HG03135 (cell line): Measurements from ENCODE around the gene GALNTL6.

ENCODE experiments used
- ATAC-seq: cut with Tn5 transposase; IDR thresholded peaks from one replicate; pipeline ENCODE4 v1.9.1; 2021; ENCODE audit warnings: mild to moderate bottlenecking, moderate library complexity; ENCODE audit not compliant: unreplicated experiment

Gene GALNTL6

DNA sequence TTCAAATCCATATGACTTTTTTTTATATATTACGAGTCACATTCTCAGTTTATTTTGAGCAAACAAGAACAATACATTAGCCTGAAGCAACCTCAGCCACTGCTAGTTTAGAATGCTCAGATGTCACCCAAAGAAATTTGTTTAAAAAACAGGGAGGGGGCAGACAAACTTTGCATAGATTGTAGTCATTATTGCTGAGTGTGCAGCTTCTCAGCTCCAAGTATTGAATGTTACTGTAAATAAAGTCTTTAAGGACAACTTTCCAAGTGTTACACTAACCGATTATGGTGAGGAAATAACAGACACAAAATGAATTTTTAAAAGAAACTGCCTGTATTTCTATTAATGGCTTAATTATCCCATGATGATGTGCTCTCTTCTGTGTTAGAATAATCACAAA lies 835.9 kb downstream of the GALNTL6 start:
- ATAC-seq: no peak

DNA sequence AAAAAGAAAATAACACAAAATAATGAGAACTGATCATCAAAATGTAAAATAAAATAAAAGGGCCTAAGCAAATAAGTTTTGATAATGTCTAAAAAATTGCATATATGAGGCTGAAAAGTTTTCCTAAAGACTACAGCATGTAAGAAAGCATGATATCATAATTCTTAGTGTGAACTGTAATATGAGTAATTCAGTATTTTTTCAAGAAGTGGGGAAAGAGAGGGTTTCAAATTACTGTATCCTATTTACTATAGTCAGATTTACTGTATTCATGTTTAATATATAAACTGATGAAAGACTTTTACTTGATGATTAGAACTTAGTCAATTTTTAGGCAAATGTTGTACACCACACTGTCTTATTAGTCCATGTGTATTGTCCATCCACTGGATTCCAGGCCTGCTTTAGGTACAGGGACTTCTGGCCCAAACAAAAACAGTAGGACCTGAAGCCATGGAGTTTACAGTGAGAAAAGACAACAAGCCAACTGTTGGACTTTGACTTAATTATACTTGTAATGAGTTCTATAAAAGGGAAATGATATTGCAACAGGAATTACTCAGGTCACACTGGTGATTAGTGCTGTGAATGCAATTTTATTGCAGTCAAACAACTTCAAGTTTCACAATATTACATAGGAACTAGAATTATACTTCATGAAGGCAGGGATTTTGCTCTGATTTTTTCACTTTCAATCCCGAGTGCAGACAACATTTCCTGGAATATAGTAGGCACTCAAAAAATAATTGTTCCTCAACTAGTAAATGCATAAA lies 837.7 kb downstream of the GALNTL6 start:
- ATAC-seq: no peak

DNA sequence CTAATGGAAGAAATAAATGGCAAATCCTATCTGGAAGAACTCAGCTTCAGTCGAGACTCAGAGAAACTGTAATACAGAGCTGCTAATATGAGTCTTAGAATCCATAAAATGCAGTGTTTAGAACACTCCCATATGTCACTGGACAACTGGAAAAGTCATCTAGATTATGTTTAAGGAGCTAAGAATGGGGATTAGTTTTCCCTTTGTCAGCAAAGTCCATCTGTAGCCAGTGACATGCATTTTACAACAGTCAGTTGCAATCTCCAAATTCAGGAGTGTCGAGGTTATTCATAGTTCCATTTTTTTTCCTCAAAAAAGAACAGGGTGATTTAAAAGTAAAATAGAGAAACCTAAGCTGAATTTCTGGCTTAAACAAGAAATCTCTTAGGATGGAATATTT lies 838.8 kb downstream of the GALNTL6 start:
- no peak for ATAC-seq

DNA sequence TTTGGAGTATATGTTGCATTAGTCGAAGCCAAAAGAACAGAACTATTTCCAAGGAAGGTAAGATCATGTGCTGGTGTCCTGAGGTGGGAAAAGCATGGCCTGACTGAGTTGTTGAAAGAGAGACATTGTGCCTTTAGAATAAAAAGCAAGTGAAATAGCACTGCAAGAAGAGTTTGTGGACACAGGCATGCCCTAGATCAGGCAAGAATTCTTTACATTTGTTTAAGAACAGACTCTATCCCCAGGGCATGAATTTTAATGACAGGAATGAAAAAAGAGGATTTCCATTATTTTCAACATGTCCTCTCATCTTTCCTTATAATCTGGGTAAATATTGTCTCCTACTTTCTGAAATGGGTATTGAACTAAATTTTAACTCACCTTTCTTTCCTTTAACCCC lies 839.2 kb downstream of the GALNTL6 start:
- no peak for ATAC-seq

DNA sequence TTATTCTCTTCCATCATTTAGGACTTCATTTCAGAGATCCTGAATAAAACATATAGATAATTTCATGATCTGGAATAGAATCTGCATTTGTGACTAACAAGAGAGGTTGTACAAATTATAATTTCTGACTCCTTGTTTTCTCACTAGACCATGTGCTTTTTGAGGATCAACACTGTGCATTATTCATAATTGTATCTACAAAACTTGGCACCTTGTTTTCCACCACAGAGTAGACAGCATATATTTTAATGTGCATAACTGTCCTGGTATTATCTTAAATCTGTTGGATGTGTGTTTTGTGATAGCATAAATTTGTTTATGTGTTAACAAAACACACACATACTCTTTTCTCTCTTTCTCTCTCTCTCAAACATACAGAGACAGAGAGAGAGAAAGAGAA lies 840.5 kb downstream of the GALNTL6 start:
- no peak for ATAC-seq

DNA sequence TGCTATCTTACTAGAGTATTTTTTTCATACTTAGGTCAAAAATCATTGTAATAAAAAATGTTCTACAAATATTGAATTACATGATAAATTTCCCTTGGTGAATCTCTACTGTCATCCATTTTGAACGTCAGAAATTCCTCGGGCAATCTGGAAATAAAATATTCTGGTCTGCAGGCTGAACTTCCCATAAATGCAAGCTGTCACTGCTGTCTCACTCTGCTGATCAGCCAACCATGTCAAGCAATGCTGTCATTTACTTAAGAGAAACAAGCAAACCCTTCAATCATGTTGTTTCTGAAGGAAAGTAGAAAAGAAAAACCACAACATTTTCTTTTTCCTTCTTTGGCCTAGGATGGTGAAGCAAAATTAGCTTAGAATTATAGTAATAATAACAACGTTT lies 841.3 kb downstream of the GALNTL6 start:
- ATAC-seq: no peak

DNA sequence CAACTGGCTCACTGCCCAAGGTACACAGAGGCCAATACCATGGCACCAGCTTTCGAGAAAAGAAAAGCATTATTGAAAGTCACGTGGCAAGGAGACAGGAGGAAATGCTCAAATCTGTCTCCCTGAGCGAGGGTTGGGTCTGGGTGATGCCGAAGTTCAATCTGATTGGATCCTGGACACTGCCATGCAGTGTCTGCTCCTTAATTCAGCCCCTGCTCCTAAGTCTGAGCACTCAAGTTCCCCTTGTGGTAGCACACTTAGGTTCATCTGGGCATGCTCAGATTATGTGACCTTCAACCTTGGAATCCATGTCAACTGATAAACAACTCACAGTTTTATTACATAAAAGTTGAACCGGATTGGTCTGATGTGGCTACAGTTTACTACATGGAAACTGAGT lies 842.9 kb downstream of the GALNTL6 start:
- ATAC-seq: no peak

DNA sequence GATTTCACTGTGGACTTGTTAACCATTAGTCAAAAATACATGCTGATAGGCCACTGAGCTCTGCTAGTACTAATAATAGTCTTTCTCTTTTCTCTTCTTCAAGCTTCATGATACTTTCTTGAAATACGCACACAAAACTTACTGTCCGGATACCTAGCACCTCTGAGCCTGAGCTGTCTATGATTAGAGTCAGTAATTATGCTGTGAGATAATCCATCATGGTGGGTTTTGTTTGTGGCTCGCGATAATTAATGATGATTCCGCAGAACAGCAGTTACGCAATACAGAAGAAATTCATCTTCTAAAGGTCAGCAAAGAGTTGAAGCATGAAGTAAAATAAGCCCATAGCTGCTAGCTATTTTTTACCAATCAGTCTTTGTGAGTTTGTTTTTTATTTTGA lies 843.9 kb downstream of the GALNTL6 start:
- ATAC-seq: no peak

DNA sequence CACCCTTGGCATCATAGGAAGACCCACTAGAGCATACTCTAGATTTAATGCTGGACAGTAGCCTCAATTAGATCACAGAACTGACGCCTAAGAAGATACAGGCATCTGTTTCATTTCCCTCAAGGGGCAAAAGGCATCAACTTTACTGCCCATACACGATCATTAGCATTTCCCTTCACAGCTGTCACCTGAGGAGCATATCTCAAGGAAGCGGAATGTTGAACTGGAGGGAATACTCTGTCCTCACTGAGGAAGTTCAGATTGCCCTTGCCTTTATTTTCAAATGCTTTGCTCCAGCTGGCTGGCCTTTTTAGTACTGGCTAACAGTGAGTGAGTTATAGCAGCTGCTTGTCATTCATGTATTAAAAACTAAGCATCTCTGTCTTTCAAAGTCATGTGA lies 847.0 kb downstream of the GALNTL6 start:
- ATAC-seq: no peak

DNA sequence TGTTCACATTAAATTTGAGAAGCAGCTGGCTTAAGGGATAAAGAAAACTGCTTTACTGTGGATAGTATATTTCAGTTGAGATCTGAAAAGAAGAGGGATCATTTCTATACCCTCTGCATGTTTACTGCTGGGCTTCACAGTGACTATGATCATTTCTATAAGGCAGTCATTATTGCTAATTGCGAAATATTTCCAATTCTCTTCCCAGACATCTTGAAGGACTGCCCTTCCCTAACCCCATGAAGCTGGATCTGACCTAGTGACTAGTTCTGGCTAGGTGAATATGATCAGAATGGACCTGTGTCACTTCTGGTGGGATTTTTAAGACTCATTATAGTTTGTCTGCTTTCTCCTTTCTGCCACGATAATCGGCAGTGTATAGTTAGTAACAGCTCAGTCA lies 848.9 kb downstream of the GALNTL6 start:
- no peak for ATAC-seq

DNA sequence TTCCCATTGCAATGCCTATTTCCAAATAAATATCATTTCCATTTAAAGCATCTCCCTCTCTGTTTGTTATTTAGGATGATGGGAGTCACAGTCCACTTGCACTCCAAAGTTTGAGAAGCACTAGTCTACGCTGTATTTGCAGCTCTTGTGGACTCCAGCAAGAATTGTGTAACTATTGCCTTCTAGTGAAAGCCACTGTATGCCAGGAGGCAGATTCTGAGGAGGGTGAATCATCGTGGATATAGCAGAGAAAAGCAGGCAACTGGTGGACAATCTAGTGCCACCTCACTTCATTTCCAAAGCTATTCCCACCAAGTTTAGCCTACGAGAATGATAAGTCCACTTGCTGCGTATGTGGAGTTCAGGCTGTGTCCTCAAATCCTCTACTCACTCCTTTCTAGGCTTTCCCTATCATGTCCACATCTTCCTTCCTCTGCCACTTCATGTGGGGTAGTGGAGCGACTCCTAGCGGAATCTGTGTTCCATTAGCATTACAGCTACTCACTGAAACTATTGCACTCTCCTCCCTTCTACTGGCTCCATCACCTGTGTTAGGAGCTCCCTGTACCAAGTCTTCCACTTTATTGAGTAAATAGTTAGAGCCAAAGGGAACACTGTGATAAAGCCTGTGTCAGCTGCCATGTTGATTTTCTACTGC lies 853.6 kb downstream of the GALNTL6 start:
- ATAC-seq: no peak

DNA sequence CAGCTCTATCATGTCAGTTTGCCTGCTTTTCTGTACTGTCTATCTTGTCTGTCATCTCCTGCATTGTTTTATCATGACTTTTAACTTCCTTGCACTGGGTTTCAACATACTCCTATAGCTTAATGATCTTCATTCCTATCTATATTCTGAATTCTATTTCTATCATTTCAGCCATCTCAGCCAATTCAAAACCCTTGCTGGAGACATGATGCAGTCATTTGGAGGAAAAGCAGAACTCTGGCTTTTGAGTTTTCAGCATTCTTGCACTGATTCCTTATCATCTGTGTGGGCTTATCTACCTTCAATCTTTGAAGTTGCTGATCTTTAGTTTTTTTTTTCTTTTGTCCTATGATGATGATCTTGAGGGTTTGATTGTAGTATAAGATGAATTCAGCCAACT lies 861.6 kb downstream of the GALNTL6 start:
- no peak for ATAC-seq

DNA sequence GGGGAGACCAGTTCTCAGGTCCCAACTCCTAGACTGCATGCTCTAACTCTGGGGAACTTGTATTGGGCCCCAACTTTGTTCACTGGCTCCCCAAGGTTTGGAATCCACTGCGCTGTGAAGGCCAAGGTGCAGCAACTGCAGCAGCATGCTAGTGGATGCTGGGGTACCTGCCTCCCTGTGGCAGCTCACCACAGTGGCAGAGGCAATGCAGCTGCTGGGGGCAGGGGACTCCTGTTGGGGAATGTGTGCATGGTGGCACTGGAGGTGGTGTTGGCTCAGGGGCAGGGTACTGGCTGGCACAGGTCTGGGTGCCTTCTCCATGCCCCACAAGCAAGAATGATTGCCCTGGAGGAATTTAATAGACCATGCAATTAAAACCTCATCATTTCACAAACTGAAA lies 862.0 kb downstream of the GALNTL6 start:
- ATAC-seq: no peak

DNA sequence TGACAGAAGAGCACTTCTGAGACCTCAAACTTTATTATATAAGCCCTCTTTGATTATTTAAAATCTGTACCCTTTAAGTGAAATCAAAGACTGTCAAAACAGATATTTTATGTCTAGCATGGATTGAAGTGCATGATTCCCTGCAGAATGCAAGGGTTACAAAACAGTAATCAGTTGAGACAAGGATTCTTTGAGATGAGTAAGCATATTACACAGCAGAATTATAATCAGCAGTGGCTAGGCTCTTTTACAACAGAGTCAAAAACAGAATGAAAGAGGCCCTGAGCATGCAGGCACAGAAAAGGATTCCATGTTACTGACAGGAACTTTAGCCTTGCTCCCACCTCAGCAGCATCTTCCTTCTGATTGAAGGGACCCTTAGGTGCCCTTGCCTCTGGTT lies 867.5 kb downstream of the GALNTL6 start:
- no peak for ATAC-seq

DNA sequence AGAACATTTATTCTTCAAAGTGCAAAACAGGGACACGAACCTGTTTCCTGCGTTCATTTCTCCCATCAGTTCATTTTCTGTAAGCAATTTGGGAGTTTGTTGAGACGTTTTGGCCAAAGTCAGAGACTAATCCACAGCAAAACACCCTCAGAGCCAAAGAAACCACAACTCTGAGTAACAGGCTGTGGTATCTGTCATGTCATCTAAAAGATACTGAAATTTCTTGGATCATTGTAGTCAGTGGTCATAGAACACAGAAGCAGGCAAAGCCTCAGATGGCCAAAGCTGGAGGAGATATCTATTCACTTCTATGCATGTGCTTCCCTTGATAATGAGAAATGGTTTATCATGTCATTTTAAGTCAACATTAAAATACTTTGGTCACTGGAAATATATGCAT lies 869.8 kb downstream of the GALNTL6 start:
- ATAC-seq: no peak

DNA sequence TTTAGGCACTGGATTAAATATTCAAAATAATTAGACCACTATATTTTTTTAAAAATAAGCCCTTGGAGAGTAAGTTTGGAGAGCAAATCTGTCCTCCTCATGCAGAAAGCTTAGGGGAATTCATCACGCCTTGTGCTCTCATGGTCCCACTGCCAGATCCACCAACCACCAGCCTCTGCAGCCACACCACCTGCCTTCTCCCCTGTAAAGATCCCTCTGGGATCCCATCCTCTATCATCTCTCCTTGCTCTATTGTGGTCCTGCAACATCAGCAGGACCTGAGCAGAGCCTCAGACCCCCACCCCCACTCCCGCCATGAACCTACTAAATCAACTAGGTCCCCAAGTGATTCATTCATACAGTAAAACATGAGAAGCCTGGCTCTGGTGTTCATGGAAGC lies 872.8 kb downstream of the GALNTL6 start:
- ATAC-seq: no peak

DNA sequence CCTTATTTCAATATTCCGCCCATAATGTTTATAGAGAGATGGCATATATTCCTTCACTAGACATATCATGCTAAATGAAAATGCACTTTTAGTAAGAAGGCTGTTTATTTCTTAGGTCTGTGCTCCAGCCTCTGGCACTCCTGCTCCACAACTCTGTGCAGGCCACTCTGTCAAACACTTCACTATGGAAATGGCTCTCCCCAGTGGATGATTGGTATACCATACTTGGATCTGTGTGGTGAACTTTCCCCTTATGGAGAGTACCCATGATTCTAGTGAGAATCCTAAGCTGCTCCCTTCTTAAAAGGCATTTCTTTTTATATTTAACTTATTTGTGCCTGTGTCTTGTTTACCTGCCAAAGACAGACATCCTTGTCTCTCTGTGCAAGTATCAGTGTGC lies 875.3 kb downstream of the GALNTL6 start:
- ATAC-seq: no peak

DNA sequence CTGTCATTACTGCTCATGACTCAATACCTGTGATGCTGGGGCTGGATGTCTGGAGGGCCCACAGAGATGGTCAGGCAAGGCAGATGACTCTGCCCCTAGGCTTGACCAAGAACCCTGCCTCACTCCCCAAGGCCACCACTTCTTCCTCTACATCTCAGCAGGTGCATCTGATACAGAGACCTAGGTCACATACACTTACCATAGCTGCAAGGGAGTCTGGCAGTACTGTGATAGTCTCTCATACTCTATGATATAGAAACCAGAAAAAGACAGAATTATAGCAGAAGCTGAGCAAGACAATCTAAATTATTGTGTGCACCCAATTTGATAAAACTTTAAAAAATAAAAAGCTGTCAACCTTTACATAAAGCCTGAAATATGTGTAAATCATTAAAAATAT lies 878.3 kb downstream of the GALNTL6 start:
- no peak for ATAC-seq

DNA sequence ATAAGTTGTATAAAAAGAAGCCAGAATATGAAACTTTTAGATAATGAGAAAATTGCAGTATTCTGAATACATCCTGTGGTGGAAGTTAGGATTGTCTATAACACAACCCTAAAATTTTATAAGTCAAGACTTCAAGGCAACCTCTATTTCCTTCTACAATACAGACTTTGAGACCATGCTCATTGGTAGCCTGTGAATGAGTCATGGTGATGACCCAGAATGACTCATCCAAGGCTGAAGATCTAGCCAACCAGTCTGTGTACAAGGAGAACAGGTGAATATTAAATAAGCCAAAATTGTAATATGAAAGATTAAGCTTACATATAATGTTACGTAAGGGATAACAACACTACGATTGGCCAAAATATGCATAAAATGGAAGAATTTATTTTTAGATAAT lies 879.5 kb downstream of the GALNTL6 start:
- ATAC-seq: no peak

DNA sequence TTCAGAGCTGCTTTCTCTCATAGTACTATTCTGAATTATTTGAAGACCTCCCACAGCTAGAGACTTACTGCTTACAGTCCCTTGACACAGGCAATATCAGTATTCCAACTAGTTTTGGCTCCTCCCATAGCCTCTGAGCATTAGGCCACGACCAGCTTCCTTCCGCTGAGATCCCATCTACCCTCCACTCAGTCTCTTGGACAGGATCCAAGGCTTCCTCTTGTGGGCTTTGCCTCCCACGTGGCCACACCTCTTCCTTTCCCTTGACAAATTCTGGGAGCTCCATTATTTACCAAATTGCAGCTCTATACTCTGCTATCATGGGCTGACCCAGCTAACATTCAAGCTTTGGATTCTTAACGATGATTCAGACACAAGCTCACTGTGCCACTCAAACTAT lies 885.1 kb downstream of the GALNTL6 start:
- no peak for ATAC-seq

DNA sequence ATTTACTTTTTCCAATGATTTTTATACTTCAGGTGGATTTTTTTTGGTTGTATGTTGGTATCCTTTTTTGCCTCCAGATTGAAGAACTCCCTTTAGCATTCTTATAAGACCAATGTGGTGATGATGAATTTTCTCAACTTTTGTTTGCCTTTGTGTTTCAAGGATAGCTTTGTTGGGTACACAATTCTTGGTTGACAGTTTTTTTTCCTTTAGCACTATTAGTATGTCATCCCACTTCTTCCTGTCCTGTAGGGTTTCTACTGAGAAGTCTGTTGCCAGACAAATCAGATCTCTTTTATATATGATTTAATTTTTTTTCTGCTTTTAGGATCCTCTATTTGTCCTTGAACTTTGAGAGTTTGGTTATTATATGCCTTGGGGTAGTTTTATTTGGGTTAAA lies 892.4 kb downstream of the GALNTL6 start:
- ATAC-seq: no peak

DNA sequence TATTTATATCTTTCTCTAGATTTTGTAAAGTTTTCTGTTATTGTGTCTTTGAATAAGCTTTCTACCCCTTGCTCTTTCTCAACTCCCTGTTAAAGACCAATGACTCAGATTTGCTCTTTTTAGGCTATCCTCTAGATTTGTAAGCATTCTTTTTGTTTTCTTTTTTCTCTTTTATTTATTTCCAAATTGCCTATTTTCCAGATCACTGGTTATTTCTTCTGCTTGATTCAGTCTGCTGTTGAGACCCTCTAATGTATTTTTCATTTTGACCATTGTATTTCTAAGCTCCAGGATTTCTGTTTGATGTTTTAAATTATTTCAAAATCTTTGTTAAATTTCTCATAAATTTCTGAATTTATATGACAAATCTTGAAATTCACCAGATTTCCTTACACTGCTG lies 892.8 kb downstream of the GALNTL6 start:
- no peak for ATAC-seq

DNA sequence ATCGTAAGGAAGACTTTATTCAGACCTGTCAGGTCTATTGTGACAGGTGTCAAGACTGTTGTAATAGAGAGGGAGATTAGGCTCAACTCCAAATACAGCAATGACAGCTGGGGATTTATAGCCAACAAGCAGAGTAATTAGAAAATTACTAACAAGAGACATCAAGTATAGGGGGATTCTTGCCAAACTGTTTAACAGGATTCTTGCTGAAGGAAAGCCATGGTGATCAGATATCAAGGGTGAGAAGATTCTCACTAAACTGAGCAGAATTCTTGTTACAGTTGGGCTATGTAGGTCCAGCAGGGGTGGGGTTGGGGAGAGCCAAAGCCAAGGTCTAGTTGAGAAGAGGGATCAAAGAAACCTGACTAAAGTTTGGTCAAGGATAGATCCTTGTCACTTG lies 894.4 kb downstream of the GALNTL6 start:
- ATAC-seq: no peak
